Skin epidermis (tissue), 12 donors: Measurements from ENCODE around the gene HEATR3.
"Not testable (repeated sequence)": the region's sequence is repeated elsewhere in the genome, so short reads cannot be mapped to it uniquely, and the experiment has no call there.

Experiments used
- H3K27ac ChIP-seq, 21 experiments: fragments of 200-600 bp; sonication (generic) in 11 of 21; one replicate each; pipeline ENCODE4 v1.5.0; 2020; ENCODE audit warnings: mild to moderate bottlenecking in 3 of 21, inconsistent platforms in 2 of 21, moderate library complexity in 2 of 21
- H3K4me3 ChIP-seq, 7 experiments: fragments of 200-600 bp; sonication (generic) in 2 of 7; one replicate each; pipeline ENCODE4 v1.5.0; 2020; ENCODE audit warnings: inconsistent platforms in 2 of 7, mild to moderate bottlenecking in 2 of 7, moderate library complexity in 1 of 7

The HEATR3 gene

GRCh38 chr16:50092891-50093290 is 27.1 kb downstream of the HEATR3 start:
- Histone ChIP-seq H3K27ac (peak overlapping the region in 4 of 21 experiments; percentile 11 to 73 (median 28)), H3K4me3 (no peak overlapping the region)

GRCh38 chr16:50093607-50094539 is 28.1 kb downstream of the HEATR3 start:
- peak overlapping the region in 15 of 21 experiments; percentile 1 to 73 (median 30) for H3K27ac ChIP-seq
- no peak overlapping the region for H3K4me3 ChIP-seq

GRCh38 chr16:50096791-50097190 is 31.0 kb downstream of the HEATR3 start:
- H3K27ac ChIP-seq: no peak overlapping the region

GRCh38 chr16:50099957-50100648 is 34.3 kb downstream of the HEATR3 start:
- H3K4me3 ChIP-seq: no peak overlapping the region
- peak overlapping the region in 2 of 21 experiments; percentile 2 to 23 for H3K27ac ChIP-seq

More at GRCh38 chr16:50096791-50097190, 31.0 kb downstream of the HEATR3 start:
- no peak overlapping the region for H3K4me3 ChIP-seq

GRCh38 chr16:50102051-50102746 is 36.4 kb downstream of the HEATR3 start:
- Histone ChIP-seq H3K4me3 (no peak overlapping the region), H3K27ac (peak overlapping the region in 2 of 21 experiments; percentile 1 to 61)

GRCh38 chr16:50103764-50104163 is 38.0 kb downstream of the HEATR3 start:
- H3K27ac ChIP-seq: no peak overlapping the region
- no peak overlapping the region for H3K4me3 ChIP-seq

- Histone ChIP-seq H3K4me3 (no peak overlapping the region), H3K27ac (no peak overlapping the region)
These were observed 48.8 kb downstream of the HEATR3 start for GRCh38 chr16:50114357-50115129.

- Histone ChIP-seq H3K27ac (no peak overlapping the region), H3K4me3 (no peak overlapping the region)
These were observed 54.9 kb downstream of the HEATR3 start for GRCh38 chr16:50120711-50121110.

- no peak overlapping the region for H3K27ac ChIP-seq
- H3K4me3 ChIP-seq: no peak overlapping the region
These were observed 55.5 kb downstream of the HEATR3 start for GRCh38 chr16:50121278-50121677.

- Histone ChIP-seq H3K27ac (no peak overlapping the region), H3K4me3 (no peak overlapping the region)
These were observed 56.1 kb downstream of the HEATR3 start for GRCh38 chr16:50121721-50122445.

- no peak overlapping the region for H3K27ac ChIP-seq
- no peak overlapping the region for H3K4me3 ChIP-seq
These were observed 57.6 kb downstream of the HEATR3 start for GRCh38 chr16:50123417-50123816.

- H3K4me3 ChIP-seq: no peak overlapping the region
- H3K27ac ChIP-seq: no peak overlapping the region
These were observed 59.0 kb downstream of the HEATR3 start for GRCh38 chr16:50124769-50125168.

GRCh38 chr16:50126183-50126582 is 60.4 kb downstream of the HEATR3 start:
- Histone ChIP-seq H3K4me3 (no peak overlapping the region), H3K27ac (no peak overlapping the region)

GRCh38 chr16:50132571-50132970 is 66.8 kb downstream of the HEATR3 start:
- not testable (repeated sequence) for H3K27ac ChIP-seq, H3K4me3 ChIP-seq

- H3K27ac ChIP-seq: no peak overlapping the region
- no peak overlapping the region for H3K4me3 ChIP-seq
These were observed 67.4 kb downstream of the HEATR3 start for GRCh38 chr16:50133214-50133613.

- Histone ChIP-seq H3K27ac (no peak overlapping the region), H3K4me3 (no peak overlapping the region)
These were observed 70.6 kb downstream of the HEATR3 start for GRCh38 chr16:50136399-50136798.

GRCh38 chr16:50137268-50137667 is 71.5 kb downstream of the HEATR3 start:
- Histone ChIP-seq H3K4me3 (no peak overlapping the region), H3K27ac (no peak overlapping the region)

- H3K4me3 ChIP-seq: no peak overlapping the region
- no peak overlapping the region for H3K27ac ChIP-seq
These were observed 73.8 kb downstream of the HEATR3 start for GRCh38 chr16:50139580-50139979.

GRCh38 chr16:50144211-50144610 is 78.4 kb downstream of the HEATR3 start:
- no peak overlapping the region for H3K4me3 ChIP-seq

More at GRCh38 chr16:50144211-50144610, 78.4 kb downstream of the HEATR3 start:
- H3K27ac ChIP-seq: no peak overlapping the region
